ENCODE measurements around the gene BRME1. TPM values are rescaled to one million over a fixed set of nuclear protein-coding genes. Genes with fewer than 3 reads are reported as not detected.

The BRME1 gene
- total RNA-seq, 5 donors from 2014 or later (not counting 1 experiment from before 2014, with no cell fraction given): 1.3 to 3.6 (median 1.7) TPM

GRCh38 chr19:13846557-13847406 is 59.1 kb downstream of the BRME1 start:
- Histone ChIP-seq H3K36me3 (ENCODE audit: control insufficient read depth in 2 of 2, extremely low read depth in 1 of 2, insufficient read depth in 1 of 2, low read length in 1 of 2) (no peaks in the 10 kb centered on the region), H3K27ac (ENCODE audit: low read length) (peak overlapping the region; percentile 100), H3K4me3 (ENCODE audit: control insufficient read depth in 1 of 2, extremely low read depth in 1 of 2, low read length in 1 of 2) (peak overlapping the region; percentile 66 to 67), H3K9me3 (no peaks in the 10 kb centered on the region), H3K27me3 (replicated peaks in 1 of 2; ENCODE audit: control insufficient read depth in 2 of 2, extremely low read depth in 1 of 2, insufficient read depth in 2 of 2, low read length in 1 of 2) (peaks cover 0 to 2% of the 10 kb centered on the region in 2 experiments), H3K4me1 (ENCODE audit: control insufficient read depth in 1 of 2, extremely low read depth in 1 of 2, insufficient read depth in 2 of 2, low read length in 2 of 2) (peaks cover 17 to 88% of the 10 kb centered on the region in 2 experiments)
- ATAC-seq (replicated peaks in 1 of 4) (peak; percentile 67 to 76 (median 72)), DNase-seq (peak; percentile 74 to 99 (median 97))
- Mint-ChIP-seq H3K36me3 (no peaks in the 10 kb centered on the region), H3K27ac (peak overlapping the region; percentile 99 to 100), H3K9me3 (no peaks in the 10 kb centered on the region), H3K27me3 (no peaks in the 10 kb centered on the region), H3K4me3 (peak overlapping the region; percentile 83 to 84 (median 84)), H3K4me1 (peaks cover 44 to 66% (median 61%) of the 10 kb centered on the region in 3 donors)
- WGBS (ENCODE audit: insufficient coverage): 0% methylated on average over 20 of the region's 23 CpGs
- POLR2A ChIA-PET: interaction anchor here (0.6 to 2.7 kb wide), 15 partner anchors 10 to 1055 kb away, joined by 3 to 22 read pairs (median 4); partner anchors contain the start of genes ADGRE5 (in 1 of the 2), JUNB (in 1 of the 2), RFX1 (in 1 of the 2) and ZSWIM4 (in 1 of the 2)
- CTCF ChIA-PET: interaction anchor here in 1 of 2 donors (0.9 to 1.8 kb wide), 4 partner anchors 10 to 15 kb away, joined by 3 to 8 read pairs (median 6); no protein-coding TSS in a partner anchor

GRCh38 chr19:13844130-13844631 is 61.7 kb downstream of the BRME1 start:
- H3K36me3 ChIP-seq (ENCODE audit: control insufficient read depth in 2 of 2, extremely low read depth in 1 of 2, insufficient read depth in 1 of 2, low read length in 1 of 2): no peaks in the 10 kb centered on the region
- no peak overlapping the region for H3K4me3 ChIP-seq (ENCODE audit: control insufficient read depth in 1 of 2, extremely low read depth in 1 of 2, low read length in 1 of 2)
- peak overlapping the region; percentile 100 for H3K27ac ChIP-seq (ENCODE audit: low read length)
- CTCF ChIA-PET: interaction anchor here in 1 of 2 donors (0.6 kb wide), 2 partner anchors 10 to 16 kb away, joined by 5 to 6 read pairs; no protein-coding TSS in a partner anchor
- H3K9me3 Mint-ChIP-seq: no peaks in the 10 kb centered on the region
- 57% methylated on average over 2 of the region's 7 CpGs for WGBS (ENCODE audit: insufficient coverage)
- no peaks in the 10 kb centered on the region for H3K27me3 Mint-ChIP-seq
- ATAC-seq (replicated peaks in 1 of 4): no peak
- H3K27ac Mint-ChIP-seq: peak overlapping the region; percentile 82 to 90
- peak in 1 of 35 experiments; percentile 10 for DNase-seq
- POLR2A ChIA-PET: no interaction called here
- H3K36me3 Mint-ChIP-seq: no peaks in the 10 kb centered on the region
- H3K4me1 Mint-ChIP-seq: peaks cover 55 to 65% (median 63%) of the 10 kb centered on the region in 3 donors
- H3K4me1 ChIP-seq (ENCODE audit: control insufficient read depth in 1 of 2, extremely low read depth in 1 of 2, insufficient read depth in 2 of 2, low read length in 2 of 2): peaks cover 32 to 90% of the 10 kb centered on the region in 2 experiments
- no peaks in the 10 kb centered on the region for H3K9me3 ChIP-seq
- H3K27me3 ChIP-seq (replicated peaks in 1 of 2; ENCODE audit: control insufficient read depth in 2 of 2, extremely low read depth in 1 of 2, insufficient read depth in 2 of 2, low read length in 1 of 2): no peaks in the 10 kb centered on the region
- peak overlapping the region; percentile 63 to 83 (median 73) for H3K4me3 Mint-ChIP-seq

GRCh38 chr19:13843104-13843921 is 62.6 kb downstream of the BRME1 start:
- ATAC-seq (replicated peaks in 1 of 4) (no peak), DNase-seq (no peak)
- Histone ChIP-seq H3K4me1 (ENCODE audit: control insufficient read depth in 1 of 2, extremely low read depth in 1 of 2, insufficient read depth in 2 of 2, low read length in 2 of 2) (peaks cover 37 to 93% of the 10 kb centered on the region in 2 experiments), H3K9me3 (no peaks in the 10 kb centered on the region), H3K27ac (ENCODE audit: low read length) (peak overlapping the region; percentile 100), H3K27me3 (replicated peaks in 1 of 2; ENCODE audit: control insufficient read depth in 2 of 2, extremely low read depth in 1 of 2, insufficient read depth in 2 of 2, low read length in 1 of 2) (no peaks in the 10 kb centered on the region), H3K36me3 (ENCODE audit: control insufficient read depth in 2 of 2, extremely low read depth in 1 of 2, insufficient read depth in 1 of 2, low read length in 1 of 2) (no peaks in the 10 kb centered on the region), H3K4me3 (ENCODE audit: control insufficient read depth in 1 of 2, extremely low read depth in 1 of 2, low read length in 1 of 2) (peak overlapping the region; percentile 39 to 74)
- H3K4me1 Mint-ChIP-seq: peaks cover 57 to 66% (median 63%) of the 10 kb centered on the region in 3 donors
- ChIA-PET CTCF (interaction anchor here in 1 of 2 donors (0.6 kb wide), 1 partner anchor 11 kb away, joined by 6 read pairs; no protein-coding TSS in a partner anchor), POLR2A (no interaction called here)
- WGBS (ENCODE audit: insufficient coverage): 50% methylated on average over 1 of the region's 24 CpGs
- no peaks in the 10 kb centered on the region for H3K9me3 Mint-ChIP-seq
- H3K4me3 Mint-ChIP-seq: peak overlapping the region; percentile 83 to 88 (median 86)
- no peaks in the 10 kb centered on the region for H3K27me3 Mint-ChIP-seq
- H3K27ac Mint-ChIP-seq: peak overlapping the region; percentile 94 to 96
- no peaks in the 10 kb centered on the region for H3K36me3 Mint-ChIP-seq

GRCh38 chr19:13842291-13843103 is 63.4 kb downstream of the BRME1 start:
- WGBS (ENCODE audit: insufficient coverage): under 1% methylated on average over 78 of the region's 95 CpGs
- H3K36me3 ChIP-seq (ENCODE audit: control insufficient read depth in 2 of 2, extremely low read depth in 1 of 2, insufficient read depth in 1 of 2, low read length in 1 of 2): no peaks in the 10 kb centered on the region
- H3K4me1 Mint-ChIP-seq: peaks cover 62 to 72% (median 66%) of the 10 kb centered on the region in 3 donors
- no peaks in the 10 kb centered on the region for H3K36me3 Mint-ChIP-seq
- no peaks in the 10 kb centered on the region for H3K27me3 Mint-ChIP-seq
- no peaks in the 10 kb centered on the region for H3K9me3 Mint-ChIP-seq
- no peaks in the 10 kb centered on the region for H3K9me3 ChIP-seq
- DNase-seq (peak in 29 of 35 experiments; percentile 43 to 84 (median 63)), ATAC-seq (replicated peaks in 1 of 4) (peak; percentile 1 to 34 (median 18))
- peak overlapping the region; percentile 55 to 74 for H3K4me3 ChIP-seq (ENCODE audit: control insufficient read depth in 1 of 2, extremely low read depth in 1 of 2, low read length in 1 of 2)
- H3K27me3 ChIP-seq (replicated peaks in 1 of 2; ENCODE audit: control insufficient read depth in 2 of 2, extremely low read depth in 1 of 2, insufficient read depth in 2 of 2, low read length in 1 of 2): no peaks in the 10 kb centered on the region
- CTCF ChIA-PET: no interaction called here
- peaks cover 38 to 93% of the 10 kb centered on the region in 2 experiments for H3K4me1 ChIP-seq (ENCODE audit: control insufficient read depth in 1 of 2, extremely low read depth in 1 of 2, insufficient read depth in 2 of 2, low read length in 2 of 2)
- H3K27ac Mint-ChIP-seq: peak overlapping the region; percentile 97 to 98
- H3K4me3 Mint-ChIP-seq: peak overlapping the region; percentile 83 to 90 (median 86)
- POLR2A ChIA-PET: no interaction called here
- peak overlapping the region; percentile 100 for H3K27ac ChIP-seq (ENCODE audit: low read length)

GRCh38 chr19:13841962-13842290 is 64.0 kb downstream of the BRME1 start:
- Histone ChIP-seq H3K4me1 (ENCODE audit: control insufficient read depth in 1 of 2, extremely low read depth in 1 of 2, insufficient read depth in 2 of 2, low read length in 2 of 2) (peaks cover 42 to 93% of the 10 kb centered on the region in 2 experiments), H3K9me3 (no peaks in the 10 kb centered on the region), H3K27ac (ENCODE audit: low read length) (peak overlapping the region; percentile 100), H3K36me3 (ENCODE audit: control insufficient read depth in 2 of 2, extremely low read depth in 1 of 2, insufficient read depth in 1 of 2, low read length in 1 of 2) (no peaks in the 10 kb centered on the region), H3K4me3 (ENCODE audit: control insufficient read depth in 1 of 2, extremely low read depth in 1 of 2, low read length in 1 of 2) (peak overlapping the region; percentile 53 to 74), H3K27me3 (replicated peaks in 1 of 2; ENCODE audit: control insufficient read depth in 2 of 2, extremely low read depth in 1 of 2, insufficient read depth in 2 of 2, low read length in 1 of 2) (no peaks in the 10 kb centered on the region)
- peaks cover 67 to 76% (median 71%) of the 10 kb centered on the region in 3 donors for H3K4me1 Mint-ChIP-seq
- no peaks in the 10 kb centered on the region for H3K27me3 Mint-ChIP-seq
- CTCF ChIA-PET: no interaction called here
- H3K27ac Mint-ChIP-seq: peak overlapping the region; percentile 97 to 98
- H3K36me3 Mint-ChIP-seq: peaks cover 3% of the 10 kb centered on the region
- POLR2A ChIA-PET: interaction anchor here in 1 of 2 donors (0.7 kb wide), 1 partner anchor 77 kb away, joined by 5 read pairs; the partner anchor contains the start of gene MRI1
- peak overlapping the region; percentile 83 to 90 (median 86) for H3K4me3 Mint-ChIP-seq
- no peaks in the 10 kb centered on the region for H3K9me3 Mint-ChIP-seq
- no peak for ATAC-seq (replicated peaks in 1 of 4)
- WGBS (ENCODE audit: insufficient coverage): 10% methylated on average over 3 of the region's 11 CpGs
- DNase-seq: peak in 3 of 35 experiments; percentile 44 to 57 (median 51)
